Ovary (tissue), 3 donors: ENCODE results near the gene UBE2L3.
"Not testable (repeated sequence)": the region's sequence is repeated elsewhere in the genome, so short reads cannot be mapped to it uniquely, and the experiment has no call there.

ENCODE experiments used
- EP300 ChIP-seq: sonication (generic); formaldehyde crosslinking; IDR thresholded peaks from one replicate; pipeline ENCODE4 v1.6.1; 2017; ENCODE audit warnings: antibody characterized with exemption
- TF ChIP-seq, protein P1 (sequence below), 3 donors: fragments of 450-650 bp in 2 of 3; fragments of 200-600 bp in 1 of 3; IDR thresholded peaks; one replicate each; pipeline versions ENCODE4 v1.5.1 to v1.8.0; 2016 to 2022; ENCODE audit warnings: antibody characterized with exemption in 3 of 3, mild to moderate bottlenecking in 1 of 3
- donor health status: DM: no; HTN: no; CAD: no.

DNA sequence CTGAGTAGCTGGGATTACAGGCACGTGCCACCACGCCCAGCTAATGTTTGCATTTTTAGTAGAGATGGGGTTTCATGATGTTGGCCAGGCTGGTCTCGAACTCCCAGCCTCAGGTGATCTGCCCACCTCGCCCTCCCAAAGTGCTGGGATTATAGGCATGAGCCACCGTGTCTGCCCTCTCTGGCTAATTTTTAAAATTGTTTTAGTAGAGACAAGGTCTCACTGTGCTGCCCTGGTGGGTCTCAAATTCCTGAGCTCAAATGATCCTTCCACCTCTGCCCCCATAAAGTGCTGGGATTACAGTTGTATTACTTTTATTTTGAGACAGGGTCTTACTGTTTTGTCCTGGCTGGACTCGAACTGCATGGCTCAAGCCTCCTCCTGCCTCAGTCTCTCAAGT is 78.0 kb downstream of the UBE2L3 start:
- TF ChIP-seq, protein P1, sequence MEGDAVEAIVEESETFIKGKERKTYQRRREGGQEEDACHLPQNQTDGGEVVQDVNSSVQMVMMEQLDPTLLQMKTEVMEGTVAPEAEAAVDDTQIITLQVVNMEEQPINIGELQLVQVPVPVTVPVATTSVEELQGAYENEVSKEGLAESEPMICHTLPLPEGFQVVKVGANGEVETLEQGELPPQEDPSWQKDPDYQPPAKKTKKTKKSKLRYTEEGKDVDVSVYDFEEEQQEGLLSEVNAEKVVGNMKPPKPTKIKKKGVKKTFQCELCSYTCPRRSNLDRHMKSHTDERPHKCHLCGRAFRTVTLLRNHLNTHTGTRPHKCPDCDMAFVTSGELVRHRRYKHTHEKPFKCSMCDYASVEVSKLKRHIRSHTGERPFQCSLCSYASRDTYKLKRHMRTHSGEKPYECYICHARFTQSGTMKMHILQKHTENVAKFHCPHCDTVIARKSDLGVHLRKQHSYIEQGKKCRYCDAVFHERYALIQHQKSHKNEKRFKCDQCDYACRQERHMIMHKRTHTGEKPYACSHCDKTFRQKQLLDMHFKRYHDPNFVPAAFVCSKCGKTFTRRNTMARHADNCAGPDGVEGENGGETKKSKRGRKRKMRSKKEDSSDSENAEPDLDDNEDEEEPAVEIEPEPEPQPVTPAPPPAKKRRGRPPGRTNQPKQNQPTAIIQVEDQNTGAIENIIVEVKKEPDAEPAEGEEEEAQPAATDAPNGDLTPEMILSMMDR (IDR thresholded peaks at IDR 0.05) = not testable (repeated sequence)
- not testable (repeated sequence) for TF ChIP-seq EP300
